ENCODE results near the gene MAFG. TPM values are rescaled to one million over a fixed set of nuclear protein-coding genes. Genes with fewer than 3 reads are reported as not detected.
A peak's percentile ranks its signal among the peaks of the same experiment; 100 is the strongest.

Gene MAFG
- total RNA-seq, 4 donors from 2014 or later: 17.1 to 21.1 (median 19.0) TPM

DNA sequence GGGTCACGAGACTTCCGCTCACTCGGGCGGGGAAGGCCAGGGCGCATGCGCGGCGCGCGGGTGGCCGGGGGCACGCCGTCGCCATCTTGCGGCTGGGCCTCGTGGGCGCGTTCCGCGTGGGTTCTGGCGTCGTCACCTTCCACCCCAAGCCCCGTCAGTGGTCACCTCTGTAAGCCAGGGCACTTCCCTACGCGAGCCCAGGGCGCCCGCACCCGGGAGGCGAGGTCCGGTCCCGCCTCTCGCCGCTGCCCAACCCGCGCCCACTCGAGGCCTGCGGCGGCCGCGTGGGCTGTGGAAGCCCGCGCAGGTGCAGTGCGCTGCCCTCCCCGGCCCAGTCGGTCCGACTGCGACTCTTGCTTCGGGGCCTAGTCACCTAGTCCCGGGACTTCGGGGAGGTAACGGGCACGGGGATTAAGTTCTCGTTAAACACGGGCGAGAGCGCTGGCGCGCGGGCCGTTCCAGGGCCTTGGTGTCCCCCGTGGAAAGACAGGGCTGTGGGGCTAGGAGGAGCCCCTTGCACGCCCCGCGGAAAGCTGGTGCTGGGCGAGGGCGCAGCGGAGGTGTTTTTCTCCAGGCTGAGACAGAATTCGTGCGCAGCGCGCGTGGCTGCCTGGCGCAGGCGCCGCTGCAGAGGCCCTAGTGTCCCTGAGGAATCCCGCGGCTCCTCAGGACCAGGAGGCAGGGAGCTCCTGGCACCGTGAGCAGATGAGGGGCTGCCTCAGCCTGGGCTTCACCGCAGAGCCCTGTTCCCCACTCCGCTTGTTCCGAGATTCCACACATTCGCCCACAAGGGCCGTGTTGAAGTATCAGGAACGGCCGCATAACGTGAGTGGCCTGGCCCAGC, 55.9 kb downstream of the MAFG start:
- WGBS: 0% methylated on average over 5 of the region's 86 CpGs
- H3K9me3 ChIP-seq: no peaks in the 10 kb centered on the region
- H3K4me1 ChIP-seq: peaks cover 54% of the 10 kb centered on the region
- H3K4me3 ChIP-seq: peak overlapping the region; percentile 82
- TF ChIP-seq EP300 (IDR thresholded peaks at IDR 0.05) (no peak), POLR2AphosphoS5 (IDR thresholded peaks at IDR 0.05) (peak; percentile 92 to 99 (median 98)), POLR2A (IDR thresholded peaks at IDR 0.05) (peak; percentile 82 to 94)
- TF ChIP-seq, protein P1, sequence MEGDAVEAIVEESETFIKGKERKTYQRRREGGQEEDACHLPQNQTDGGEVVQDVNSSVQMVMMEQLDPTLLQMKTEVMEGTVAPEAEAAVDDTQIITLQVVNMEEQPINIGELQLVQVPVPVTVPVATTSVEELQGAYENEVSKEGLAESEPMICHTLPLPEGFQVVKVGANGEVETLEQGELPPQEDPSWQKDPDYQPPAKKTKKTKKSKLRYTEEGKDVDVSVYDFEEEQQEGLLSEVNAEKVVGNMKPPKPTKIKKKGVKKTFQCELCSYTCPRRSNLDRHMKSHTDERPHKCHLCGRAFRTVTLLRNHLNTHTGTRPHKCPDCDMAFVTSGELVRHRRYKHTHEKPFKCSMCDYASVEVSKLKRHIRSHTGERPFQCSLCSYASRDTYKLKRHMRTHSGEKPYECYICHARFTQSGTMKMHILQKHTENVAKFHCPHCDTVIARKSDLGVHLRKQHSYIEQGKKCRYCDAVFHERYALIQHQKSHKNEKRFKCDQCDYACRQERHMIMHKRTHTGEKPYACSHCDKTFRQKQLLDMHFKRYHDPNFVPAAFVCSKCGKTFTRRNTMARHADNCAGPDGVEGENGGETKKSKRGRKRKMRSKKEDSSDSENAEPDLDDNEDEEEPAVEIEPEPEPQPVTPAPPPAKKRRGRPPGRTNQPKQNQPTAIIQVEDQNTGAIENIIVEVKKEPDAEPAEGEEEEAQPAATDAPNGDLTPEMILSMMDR (IDR thresholded peaks at IDR 0.05): peak in 1 of 2 donors; percentile 32
- H3K27ac ChIP-seq: peak overlapping the region; percentile 99
- peak in 1 of 2 donors; percentile 96 for DNase-seq (ENCODE audit: low spot score in 2 of 2)
- H3K27me3 ChIP-seq: no peaks in the 10 kb centered on the region
- peaks cover 22% of the 10 kb centered on the region for H3K36me3 ChIP-seq

DNA sequence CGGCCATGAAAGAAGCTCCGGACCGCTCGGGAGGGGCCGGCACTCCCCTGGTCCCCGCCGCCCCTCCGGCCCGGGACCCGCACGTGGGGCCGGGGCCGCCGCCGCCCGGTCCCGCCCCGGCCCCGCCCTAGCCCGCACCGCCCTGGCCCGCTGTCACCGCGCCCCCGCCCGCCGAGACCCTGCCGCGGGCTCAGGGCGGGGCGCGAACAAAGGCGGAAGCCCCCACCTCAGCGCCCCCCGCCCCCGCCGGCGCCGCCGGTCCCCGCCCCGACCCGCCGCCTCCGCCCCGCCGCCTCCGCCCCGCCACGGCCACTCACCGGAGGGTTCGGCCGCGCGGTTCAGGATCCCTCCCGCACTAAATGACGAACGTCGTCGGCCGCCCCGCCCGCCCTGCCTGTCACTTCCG, 56.6 kb downstream of the MAFG start, which contains the start of gene ARHGDIA:
Gene ARHGDIA, minus strand, starts transcription at position 357 of the 406 bp plus-strand sequence. CDS start 1,407 bp downstream, outside the sequence.
- H3K27ac ChIP-seq: peak within 1 kb of the TSS; percentile 99
- H3K4me1 ChIP-seq: peaks cover 59% of the 10 kb centered on the region
- WGBS: 1% methylated on average over 13 of the region's 64 CpGs
- no peaks in the 10 kb centered on the region for H3K27me3 ChIP-seq
- H3K9me3 ChIP-seq: no peaks in the 10 kb centered on the region
- peaks cover 22% of the 10 kb centered on the region for H3K36me3 ChIP-seq
- TF ChIP-seq EP300 (IDR thresholded peaks at IDR 0.05) (no peak), POLR2AphosphoS5 (IDR thresholded peaks at IDR 0.05) (no peak), POLR2A (IDR thresholded peaks at IDR 0.05) (no peak)
- TF ChIP-seq, protein P1 (IDR thresholded peaks at IDR 0.05): no peak
- peak; percentile 65 to 98 for DNase-seq (ENCODE audit: low spot score in 2 of 2)
- peak within 1 kb of the TSS; percentile 82 for H3K4me3 ChIP-seq

DNA sequence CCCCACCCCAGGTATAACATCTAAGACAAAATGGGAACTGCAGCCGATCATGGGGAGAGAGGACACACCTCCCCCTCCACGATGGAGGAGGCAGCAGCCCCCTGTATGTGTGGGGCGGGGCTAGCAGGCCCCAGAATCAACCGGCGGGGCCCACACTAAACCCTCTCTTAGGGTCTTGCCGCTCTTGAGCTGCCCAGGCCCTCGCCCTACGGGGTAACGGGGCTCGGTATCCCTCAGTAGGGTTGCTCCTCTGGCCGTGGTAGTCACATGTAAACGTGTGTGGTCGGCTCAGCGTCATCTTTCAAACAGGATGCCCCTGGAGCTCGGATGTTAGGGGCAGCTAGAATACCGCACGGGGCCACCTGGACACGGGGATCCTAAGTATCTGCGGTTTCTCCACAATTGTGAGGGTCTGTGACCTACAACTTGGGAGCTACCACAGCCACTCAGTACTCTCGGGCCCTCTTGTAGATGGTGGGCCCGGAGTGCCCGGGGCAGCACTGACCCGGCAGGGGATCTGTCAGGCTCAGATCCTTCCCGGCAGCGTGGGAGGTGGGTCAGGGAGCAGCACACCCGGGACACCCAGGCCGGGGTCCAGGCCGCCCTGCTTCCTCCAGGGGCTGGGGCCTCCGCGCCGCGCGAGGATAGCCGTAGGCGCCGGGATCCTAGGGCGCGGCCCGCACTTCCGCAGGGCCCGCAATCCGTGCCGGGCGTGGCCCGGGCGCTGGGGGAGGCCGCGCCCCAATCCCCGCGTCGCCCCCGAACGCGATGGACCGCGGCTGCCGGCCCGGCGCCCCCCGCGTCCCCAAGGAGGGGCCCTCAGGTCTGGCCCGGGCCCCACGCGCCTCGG, 57.2 kb downstream of the MAFG start:
- H3K4me3 ChIP-seq: peak overlapping the region; percentile 82

DNA sequence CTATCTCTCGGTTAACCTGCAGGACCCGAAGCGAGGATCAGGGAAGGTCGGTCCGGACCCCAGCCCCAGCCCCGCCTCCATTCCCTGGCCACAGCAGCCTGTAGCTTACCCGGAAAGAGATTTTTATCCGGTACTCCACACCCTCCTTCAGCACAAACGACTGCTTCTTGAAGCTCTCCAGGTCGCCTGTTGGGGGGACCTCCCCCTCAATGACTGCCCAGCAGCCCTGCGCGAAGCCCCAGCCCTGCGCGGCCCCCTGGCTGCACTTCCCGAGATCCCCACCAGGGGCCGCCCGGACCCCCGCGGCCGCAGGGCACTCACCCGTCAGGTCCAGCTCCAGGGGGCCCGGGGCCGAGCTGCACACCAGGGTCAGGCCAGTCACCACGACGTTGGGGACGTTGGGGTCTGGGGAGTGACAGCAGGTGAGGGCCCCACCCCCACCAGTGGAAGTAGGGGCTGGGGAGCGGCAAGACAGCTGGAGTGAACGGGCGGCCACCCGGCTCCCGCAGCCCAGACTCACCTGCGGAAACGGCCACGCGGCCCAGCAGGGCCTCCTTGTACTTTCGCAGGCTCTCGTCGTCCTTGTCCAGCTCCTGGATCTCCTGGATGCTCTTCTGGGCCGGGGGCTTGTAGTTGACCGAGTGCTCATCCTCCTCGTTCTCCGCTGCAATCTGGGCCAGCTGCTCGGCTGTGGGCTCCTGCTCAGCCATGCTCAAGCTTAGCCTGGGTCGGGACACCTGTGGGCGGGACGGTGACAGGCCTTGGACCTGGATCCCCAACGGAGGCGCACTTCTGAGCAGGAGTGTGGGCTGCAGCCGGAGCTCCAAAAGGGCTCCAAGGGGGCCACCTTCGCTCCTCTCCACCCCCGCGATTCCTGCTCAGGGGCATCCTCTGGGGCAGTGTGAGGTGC, 58.1 kb downstream of the MAFG start:
- H3K27me3 ChIP-seq: no peaks in the 10 kb centered on the region
- 40% methylated on average over 23 of the region's 52 CpGs for WGBS
- peak in 1 of 2 donors; percentile 73 for DNase-seq (ENCODE audit: low spot score in 2 of 2)
- no peak for TF ChIP-seq POLR2AphosphoS5 (IDR thresholded peaks at IDR 0.05)
- TF ChIP-seq, protein P1 (IDR thresholded peaks at IDR 0.05): peak; percentile 14 to 83
- no peaks in the 10 kb centered on the region for H3K9me3 ChIP-seq
- peaks cover 64% of the 10 kb centered on the region for H3K4me1 ChIP-seq
- H3K27ac ChIP-seq: peak overlapping the region; percentile 99
- peak overlapping the region; percentile 82 for H3K4me3 ChIP-seq
- peaks cover 22% of the 10 kb centered on the region for H3K36me3 ChIP-seq

More for the DNA sequence above, 57.2 kb downstream of the MAFG start:
- Histone ChIP-seq H3K27ac (peak overlapping the region; percentile 99), H3K36me3 (peaks cover 22% of the 10 kb centered on the region), H3K4me1 (peaks cover 64% of the 10 kb centered on the region), H3K27me3 (no peaks in the 10 kb centered on the region), H3K9me3 (no peaks in the 10 kb centered on the region)
- DNase-seq (ENCODE audit: low spot score in 2 of 2): peak in 1 of 2 donors; percentile 78
- TF ChIP-seq EP300 (IDR thresholded peaks at IDR 0.05) (no peak), POLR2A (IDR thresholded peaks at IDR 0.05) (no peak), POLR2AphosphoS5 (IDR thresholded peaks at IDR 0.05) (peak in 1 of 3 donors; percentile 48)
- TF ChIP-seq, protein P1 (IDR thresholded peaks at IDR 0.05): no peak
- 7% methylated on average over 18 of the region's 65 CpGs for WGBS

Measured in suprapubic skin (tissue), 4 donors.